WTC11 (cell line): Measurements from ENCODE around the gene CEACAM18. TPM values are rescaled to one million over a fixed set of nuclear protein-coding genes. Genes with fewer than 3 reads are reported as not detected.

ENCODE experiments used
- ATAC-seq: fragments of 200-7000 bp; cut with Tn5 transposase; 2 replicates; pipeline ENCODE4 v1.10.0; 2021; ENCODE audit warnings: mild to moderate bottlenecking, moderate library complexity
- CTCF ChIA-PET: fragments of 300-600 bp; sonication (Branson Sonifier 250); formaldehyde crosslinking; loops from one replicate; lab custom pipeline; 2021; ENCODE audit warnings: antibody characterized with exemption; lab: Charles Lee
- POLR2A ChIA-PET: fragments of 350-600 bp; sonication (Branson Sonifier 250); formaldehyde crosslinking; loops from one replicate; lab custom pipeline; 2021; ENCODE audit warnings: antibody characterized with exemption; lab: Charles Lee
- DNase-seq: peaks from one replicate; pipeline ENCODE4 v3.0.0; 2021; ENCODE audit warnings: low spot score
- H3K27ac Mint-ChIP-seq: 2 replicates; pipeline ENCODE4 v1.8.0; 2021; ENCODE audit warnings: mixed read lengths
- H3K27me3 Mint-ChIP-seq: 2 replicates; pipeline ENCODE4 v1.8.0; 2021; ENCODE audit warnings: low read depth, mild to moderate bottlenecking, moderate library complexity, mixed read lengths
- H3K36me3 Mint-ChIP-seq: 2 replicates; pipeline ENCODE4 v1.8.0; 2021; ENCODE audit warnings: mixed read lengths
- H3K4me1 Mint-ChIP-seq: 2 replicates; pipeline ENCODE4 v1.8.0; 2022; ENCODE audit warnings: mixed read lengths
- H3K4me3 Mint-ChIP-seq: 2 replicates; pipeline ENCODE4 v1.8.0; 2021; ENCODE audit warnings: mild to moderate bottlenecking, moderate library complexity, mixed read lengths
- H3K9me3 Mint-ChIP-seq: 2 replicates; pipeline ENCODE4 v1.8.0; 2021; ENCODE audit warnings: mixed read lengths
- AFF4 ChIP-seq: sonication (generic); formaldehyde crosslinking; IDR thresholded peaks from 2 replicates; pipeline ENCODE4 v1.8.1; 2023; ENCODE audit warnings: mild to moderate bottlenecking, missing genetic modification reagents, borderline replicate concordance
- ATF6 ChIP-seq: sonication (generic); formaldehyde crosslinking; IDR thresholded peaks from 2 replicates; pipeline ENCODE4 v1.8.1; 2023; ENCODE audit warnings: mild to moderate bottlenecking, missing genetic modification reagents
- ESRRA ChIP-seq: sonication (generic); formaldehyde crosslinking; IDR thresholded peaks from 2 replicates; pipeline ENCODE4 v1.8.1; 2022; ENCODE audit warnings: mild to moderate bottlenecking, missing genetic modification reagents, borderline replicate concordance
- FOXJ3 ChIP-seq: sonication (generic); formaldehyde crosslinking; IDR thresholded peaks from 2 replicates; pipeline ENCODE4 v1.9.0; 2021; ENCODE audit warnings: missing genetic modification reagents, mild to moderate bottlenecking, borderline replicate concordance
- FOXK1 ChIP-seq: sonication (generic); formaldehyde crosslinking; IDR thresholded peaks from 2 replicates; pipeline ENCODE4 v1.8.0; 2022; ENCODE audit warnings: mild to moderate bottlenecking, moderate library complexity, missing genetic modification reagents
- FOXP4 ChIP-seq: sonication (generic); formaldehyde crosslinking; IDR thresholded peaks from 2 replicates; pipeline ENCODE4 v1.8.0; 2022; ENCODE audit warnings: mild to moderate bottlenecking, missing genetic modification reagents
- JUN ChIP-seq: sonication (generic); formaldehyde crosslinking; IDR thresholded peaks from 2 replicates; pipeline ENCODE4 v1.8.0; 2023; ENCODE audit warnings: mild to moderate bottlenecking, missing genetic modification reagents
- MLX ChIP-seq: sonication (generic); formaldehyde crosslinking; IDR thresholded peaks from 2 replicates; pipeline ENCODE4 v1.8.1; 2023; ENCODE audit warnings: mild to moderate bottlenecking, missing genetic modification reagents, moderate library complexity
- MXD4 ChIP-seq: fragments of 250-450 bp; sonication (Bioruptor Pico); IDR thresholded peaks from 2 replicates; pipeline ENCODE4 v1.8.0; 2021; ENCODE audit warnings: mild to moderate bottlenecking, moderate library complexity, borderline replicate concordance
- NFATC4 ChIP-seq: fragments of 250-450 bp; sonication (Bioruptor Pico); IDR thresholded peaks from 2 replicates; pipeline ENCODE4 v1.9.0; 2021; ENCODE audit warnings: mild to moderate bottlenecking
- PREB ChIP-seq: sonication (generic); formaldehyde crosslinking; IDR thresholded peaks from 2 replicates; pipeline ENCODE4 v1.8.1; 2022; ENCODE audit warnings: mild to moderate bottlenecking, missing genetic modification reagents, moderate library complexity, borderline replicate concordance
- RORB ChIP-seq: fragments of 250-450 bp; sonication (Bioruptor Pico); IDR thresholded peaks from 2 replicates; pipeline ENCODE4 v1.9.0; 2021; ENCODE audit warnings: mild to moderate bottlenecking
- SOX15 ChIP-seq: fragments of 250-450 bp; sonication (Bioruptor Pico); IDR thresholded peaks from 2 replicates; pipeline ENCODE4 v1.9.0; 2021; ENCODE audit warnings: mild to moderate bottlenecking
- TEAD4 ChIP-seq: sonication (generic); formaldehyde crosslinking; IDR thresholded peaks from 2 replicates; pipeline ENCODE4 v1.8.0; 2022; ENCODE audit warnings: mild to moderate bottlenecking, missing genetic modification reagents
- TP53 ChIP-seq: sonication (generic); formaldehyde crosslinking; IDR thresholded peaks from 2 replicates; pipeline ENCODE4 v1.8.1; 2023; ENCODE audit warnings: mild to moderate bottlenecking, missing genetic modification reagents
- ZNF219 ChIP-seq: sonication (generic); formaldehyde crosslinking; IDR thresholded peaks from 2 replicates; pipeline ENCODE4 v1.8.0; 2023; ENCODE audit warnings: missing genetic modification reagents, mild to moderate bottlenecking, borderline replicate concordance
- ZNF263 ChIP-seq: sonication (generic); formaldehyde crosslinking; IDR thresholded peaks from 2 replicates; pipeline ENCODE4 v1.8.1; 2022; ENCODE audit warnings: low read depth, mild to moderate bottlenecking, moderate library complexity, missing genetic modification reagents
- ZNF416 ChIP-seq: fragments of 250-450 bp; sonication (Bioruptor Pico); IDR thresholded peaks from 2 replicates; pipeline ENCODE4 v1.9.0; 2021; ENCODE audit warnings: mild to moderate bottlenecking, inconsistent platforms
- ZNF512 ChIP-seq: sonication (generic); formaldehyde crosslinking; IDR thresholded peaks from 2 replicates; pipeline ENCODE4 v1.8.1; 2022; ENCODE audit warnings: missing genetic modification reagents, borderline replicate concordance
- ZNF532 ChIP-seq: fragments of 250-450 bp; sonication (Bioruptor Pico); IDR thresholded peaks from 2 replicates; pipeline ENCODE4 v1.9.0; 2021; ENCODE audit warnings: mild to moderate bottlenecking, borderline replicate concordance
- total RNA-seq: library from RNA; stranded (reverse); gene quantifications from 3 replicates; pipeline ENCODE4 v1.2.3, GENCODE V29; 2021

The CEACAM18 gene
- total RNA-seq, 1 experiment from 2014 or later: not detected

- TF ChIP-seq FOXJ3 (no peak), ESRRA (CRISPR knock-in tag) (no peak), ZNF263 (no peak), NFATC4 (no peak), SOX15 (CRISPR knock-in tag) (no peak), PREB (CRISPR knock-in tag) (no peak), MXD4 (CRISPR knock-in tag) (no peak), JUN (CRISPR knock-in tag) (no peak), TEAD4 (CRISPR knock-in tag) (no peak)
- TF ChIP-seq, all 79 proteins: peak for 0
Measured at GRCh38 chr19:51430221-51430620, 48.1 kb upstream of the CEACAM18 start (continued).

GRCh38 chr19:51431124-51431523 lies 47.2 kb upstream of the CEACAM18 start:
- H3K4me1 Mint-ChIP-seq: no peaks in the 10 kb centered on the region
- ChIA-PET POLR2A (interaction anchor here (0.6 kb wide), 1 partner anchor 39 kb away, joined by 4 read pairs; no protein-coding TSS in a partner anchor), CTCF (no interaction called here)
- no peak for ATAC-seq
- H3K27ac Mint-ChIP-seq: no peak overlapping the region
- DNase-seq: no peak
- H3K4me3 Mint-ChIP-seq: no peak overlapping the region
- 0 out of 2 replicates have a peak, but pooled peaks cover 3% of the 10 kb centered on the region for H3K9me3 Mint-ChIP-seq
- no peaks in the 10 kb centered on the region for H3K36me3 Mint-ChIP-seq
- H3K27me3 Mint-ChIP-seq: peaks cover 41% of the 10 kb centered on the region
- no peak for TF ChIP-seq ZNF416
- TF ChIP-seq TP53 (CRISPR knock-in tag): no peak
- no peak for TF ChIP-seq ATF6 (CRISPR knock-in tag)
- TF ChIP-seq AFF4 (CRISPR knock-in tag): no peak
- TF ChIP-seq ZNF219: no peak
- TF ChIP-seq RORB: no peak
- no peak for TF ChIP-seq FOXP4 (CRISPR knock-in tag)
- no peak for TF ChIP-seq MLX (CRISPR knock-in tag)
- TF ChIP-seq ZNF532 (CRISPR knock-in tag): no peak
- TF ChIP-seq FOXK1 (CRISPR knock-in tag): no peak
- TF ChIP-seq ZNF512 (CRISPR knock-in tag): no peak
- no peak for TF ChIP-seq PREB (CRISPR knock-in tag)
